Left kidney (tissue), 8 donors: ENCODE data around the gene SIRPB1. TPM values are rescaled to one million over a fixed set of nuclear protein-coding genes. Genes with fewer than 3 reads are reported as not detected.
"Not testable (repeated sequence)": the region's sequence is repeated elsewhere in the genome, so short reads cannot be mapped to it uniquely, and the experiment has no call there.

Experiments
- DNase-seq: peaks from one replicate; pipeline ENCODE4 v3.0.0-alpha.2; 2013
- long read RNA-seq, 8 donors: transcript quantifications; one replicate each; lab custom pipeline, GENCODE V29; 2026
- polyA plus RNA-seq: library from polyadenylated mRNA; unstranded; fragments of 120-200 nt; gene quantifications from one replicate; pipeline ENCODE4 v1.2.1, GENCODE V29; 2013; ENCODE audit not compliant: insufficient read length

Gene SIRPB1
- 0.30 TPM for polyA plus RNA-seq
- long read RNA-seq, donor 1, result 0 reads
- long read RNA-seq, donor 2, partial matches to known transcripts, result 9 of 9 reads
- long read RNA-seq, donor 2, other reads (novel, unspliced or antisense), result 0 of 9 reads
- long read RNA-seq, donor 3, result 0 reads
- long read RNA-seq, donor 4, result 0 reads
- long read RNA-seq, donor 5, result 0 reads
- long read RNA-seq, donor 6, result 0 reads
- long read RNA-seq, donor 7, result 0 reads
- long read RNA-seq, donor 8, result 0 reads

GRCh38 chr20:1619861-1620444, at the start of gene SIRPB1:
SIRPB1 (minus strand) TSS chr20:1620009; CDS start chr20:1619944, 65 bp downstream.
- DNase-seq, result no peak

DNA sequence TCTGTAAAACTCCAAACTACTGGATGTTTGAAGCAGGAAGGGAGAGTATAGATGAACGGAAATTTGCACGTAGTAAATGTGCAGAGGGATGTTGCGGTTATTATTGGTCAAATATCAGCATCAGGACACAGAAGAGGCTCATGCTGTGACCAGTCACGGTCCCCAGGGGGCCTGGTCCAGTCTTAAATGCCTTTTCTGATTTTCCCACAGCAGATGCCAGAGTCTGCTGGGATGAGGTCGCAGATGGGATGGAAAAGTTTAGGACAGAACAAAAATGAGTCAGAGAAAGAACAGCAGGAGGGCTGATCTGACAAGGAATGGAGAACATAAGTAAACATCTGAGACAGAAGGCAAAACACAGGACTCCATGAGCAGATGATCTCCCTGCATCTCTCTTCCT, 49.5 kb upstream of the SIRPB1 start:
- no peak for DNase-seq

- DNase-seq, result no peak
Observed at GRCh38 chr20:1667502-1668085, 47.8 kb upstream of the SIRPB1 start.

GRCh38 chr20:1666802-1667201, 47.0 kb upstream of the SIRPB1 start:
- no peak for DNase-seq

GRCh38 chr20:1665345-1665744, 45.5 kb upstream of the SIRPB1 start:
- DNase-seq, result no peak

GRCh38 chr20:1664911-1665310, 45.1 kb upstream of the SIRPB1 start:
- DNase-seq, result no peak

GRCh38 chr20:1663917-1664316, 44.1 kb upstream of the SIRPB1 start:
- no peak for DNase-seq

DNA sequence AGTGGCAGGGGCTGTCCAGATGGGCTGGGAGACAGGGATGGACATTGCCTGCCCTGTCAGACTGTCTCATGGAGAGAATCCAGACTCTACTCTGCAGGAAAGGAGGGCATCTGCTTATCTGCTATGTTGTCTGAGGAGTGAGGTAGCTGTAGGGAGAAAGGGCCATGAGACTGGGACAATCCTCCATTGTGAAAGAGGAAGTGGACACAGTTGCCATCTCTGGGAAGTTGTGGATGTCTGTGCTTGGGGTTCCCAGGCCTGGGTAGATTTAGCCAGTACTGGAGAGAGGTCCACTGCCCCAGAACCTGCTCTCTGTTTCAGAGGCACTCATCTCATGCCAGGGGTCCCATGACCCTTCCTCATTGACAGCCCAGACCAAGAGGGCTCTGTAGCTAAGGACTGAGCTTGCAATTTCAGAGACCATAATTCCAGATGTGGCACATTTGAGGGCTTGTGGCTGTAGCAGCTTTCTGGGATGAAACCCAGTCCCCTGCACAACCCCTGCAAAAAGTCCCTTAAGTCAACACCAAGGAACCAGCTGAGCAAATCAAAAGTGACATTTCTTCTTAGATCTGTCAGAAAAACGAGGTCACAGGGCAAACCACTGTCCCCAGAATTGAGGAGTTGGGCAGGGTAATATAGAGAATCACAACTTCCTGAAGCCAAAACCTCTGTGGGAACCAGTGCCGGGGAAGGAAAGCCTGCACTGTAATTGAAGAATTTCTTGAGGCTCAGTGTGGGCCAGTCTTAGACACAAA, 41.9 kb upstream of the SIRPB1 start:
- DNase-seq, result no peak

DNA sequence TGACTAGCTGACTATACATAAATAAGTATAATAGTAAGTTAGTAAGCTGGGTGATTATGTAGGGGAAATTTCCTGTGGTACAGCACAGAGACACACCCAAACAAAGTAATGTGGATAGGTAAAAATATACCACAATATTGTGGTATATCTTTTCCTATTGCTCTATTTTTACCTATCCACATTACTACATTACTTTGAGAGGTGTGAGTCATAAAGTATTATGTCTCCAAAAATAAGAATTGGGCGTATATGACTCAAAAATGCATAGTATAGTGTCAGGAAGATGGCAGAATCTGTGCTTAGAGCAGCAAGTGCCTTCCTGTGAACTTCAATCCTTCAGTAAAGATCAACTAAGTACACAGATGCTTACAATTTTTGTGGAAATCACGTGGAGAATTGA, 40.4 kb upstream of the SIRPB1 start:
- no peak for DNase-seq

DNA sequence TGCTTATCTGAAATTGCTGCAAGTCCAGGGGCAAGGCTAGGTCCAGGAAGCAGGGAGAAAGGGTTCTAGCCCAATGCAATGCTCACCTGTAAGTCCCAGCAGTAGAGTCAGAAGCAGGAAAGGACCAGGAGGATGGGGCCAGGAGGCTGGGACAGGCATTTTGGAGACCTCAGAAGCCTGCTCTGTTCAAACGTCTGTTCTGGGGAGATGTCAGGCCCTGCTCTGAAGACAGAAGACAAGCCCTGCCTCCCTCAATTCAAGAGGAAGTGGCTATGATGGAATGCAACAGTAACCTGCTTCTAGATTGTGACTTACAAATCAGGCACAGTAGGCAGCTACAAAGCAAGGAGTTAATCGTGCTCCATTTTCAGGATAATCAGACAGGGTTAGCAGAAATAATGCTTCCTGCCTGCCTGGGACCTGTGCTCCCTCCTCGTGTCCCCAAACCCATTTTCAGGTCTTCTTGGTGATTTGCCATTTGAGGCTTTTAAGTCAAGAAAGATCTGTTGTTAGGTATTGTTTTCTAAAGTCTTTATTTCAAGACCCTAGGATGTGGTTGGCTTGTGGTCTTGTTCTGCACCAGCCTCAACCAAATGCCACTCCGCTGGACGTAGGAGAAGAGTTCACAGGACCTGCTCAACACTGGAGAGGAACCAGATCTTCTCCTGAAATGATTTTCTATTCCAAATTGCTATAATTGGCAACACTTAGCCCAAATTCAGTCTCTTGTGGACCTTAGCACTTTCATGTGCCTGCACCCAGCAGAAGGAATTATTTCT, 37.9 kb upstream of the SIRPB1 start, which contains the start of gene SIRPG:
SIRPG (minus strand) TSS at position 224 of the 779 bp plus-strand sequence; CDS start at position 159, 65 bp downstream.
- DNase-seq, result no peak

- no peak for DNase-seq
Observed at GRCh38 chr20:1656844-1657243, 37.0 kb upstream of the SIRPB1 start.

DNA sequence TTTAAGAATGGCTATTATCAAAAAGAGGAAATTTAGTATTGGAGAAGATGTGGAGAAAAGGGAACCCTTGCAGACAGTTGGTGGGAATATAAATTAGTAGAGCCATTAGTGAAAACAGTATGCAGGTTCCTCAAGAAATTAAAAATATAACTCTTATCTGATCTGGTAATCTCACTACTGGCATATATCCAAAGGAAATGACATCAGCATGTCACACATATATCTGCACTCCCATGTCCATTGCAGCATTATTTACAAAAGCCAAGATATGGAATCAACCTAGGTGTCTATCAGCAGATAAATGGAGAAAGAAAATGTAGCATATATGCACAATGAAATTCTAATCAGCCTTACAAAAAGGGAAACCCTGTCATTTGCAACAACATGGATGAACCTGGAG, 35.2 kb upstream of the SIRPB1 start:
- DNase-seq, result no peak

DNA sequence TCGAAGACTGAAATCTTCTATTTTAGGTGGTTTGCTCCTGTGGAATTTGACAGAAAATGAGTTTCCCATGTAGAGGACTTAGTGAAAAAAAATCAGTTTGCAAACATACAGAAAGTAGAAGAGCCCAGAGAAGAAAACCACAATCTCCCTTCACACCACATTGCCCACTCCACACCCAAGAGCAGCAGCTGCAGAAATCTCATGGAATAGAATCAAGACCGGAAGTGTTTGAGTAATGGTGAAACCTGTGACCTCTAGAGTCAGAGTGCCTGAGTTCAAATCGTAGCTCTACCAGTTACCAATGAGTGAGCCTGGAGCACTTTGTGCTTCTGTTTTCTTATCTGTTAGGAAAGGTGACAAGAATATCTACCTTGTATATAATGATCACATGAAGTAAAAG, 33.2 kb upstream of the SIRPB1 start:
- DNase-seq, result no peak

DNA sequence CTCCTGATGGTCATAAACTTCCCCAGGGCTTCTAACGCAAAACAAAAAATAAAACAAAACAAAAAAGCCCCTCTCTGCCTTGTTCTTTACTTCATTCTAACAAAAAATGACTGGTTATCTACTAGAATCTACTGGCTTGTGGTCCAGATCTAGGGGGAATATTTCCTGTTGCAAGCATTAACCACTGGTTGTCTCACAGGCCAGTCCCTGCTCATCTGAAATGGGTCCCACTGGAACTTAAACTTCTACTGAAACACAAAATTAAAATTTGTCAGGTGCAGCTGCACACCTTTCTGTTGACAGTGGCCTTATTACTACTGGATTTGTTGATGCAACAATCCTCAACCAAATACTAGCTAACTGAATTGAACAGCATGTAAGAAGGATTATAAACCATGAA, 32.3 kb upstream of the SIRPB1 start:
- DNase-seq, result no peak

GRCh38 chr20:1651268-1652058, 31.7 kb upstream of the SIRPB1 start:
- DNase-seq, result no peak

DNA sequence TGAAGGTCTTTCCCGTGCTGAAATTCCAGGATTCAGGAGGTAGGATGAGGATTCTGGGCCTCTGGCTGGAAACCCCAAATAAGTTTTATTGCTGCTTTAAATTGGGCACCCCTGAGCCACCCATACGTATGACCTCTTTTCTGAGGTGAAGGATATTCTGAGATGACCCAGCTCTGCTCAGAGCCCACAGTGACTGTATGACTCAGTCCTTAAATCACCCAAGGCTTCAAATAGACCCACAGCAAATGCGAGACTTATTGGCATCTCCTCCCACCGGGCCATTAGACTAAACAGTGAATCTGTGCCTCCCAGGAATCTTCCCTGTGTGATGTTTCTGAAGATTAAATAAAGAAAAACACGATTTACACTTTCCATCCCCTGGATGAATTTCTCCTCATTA, 28.3 kb upstream of the SIRPB1 start:
- DNase-seq, result no peak

GRCh38 chr20:1646975-1647431, 27.2 kb upstream of the SIRPB1 start:
- no peak for DNase-seq

- no peak for DNase-seq
Observed at GRCh38 chr20:1644101-1644962, 24.5 kb upstream of the SIRPB1 start.

GRCh38 chr20:1638643-1639042, 18.8 kb upstream of the SIRPB1 start:
- not testable (repeated sequence) for DNase-seq

- DNase-seq, result no peak
Observed at GRCh38 chr20:1637755-1638154, 17.9 kb upstream of the SIRPB1 start.
